Effector CD4-positive, alpha-beta T cell (primary cell): ENCODE results near the gene CDKL1.
"Not testable (repeated sequence)": the region's sequence is repeated elsewhere in the genome, so short reads cannot be mapped to it uniquely, and the experiment has no call there.

Experiments used
- DNase-seq: peaks from one replicate; pipeline ENCODE4 v3.0.0-alpha.2; 2020

The CDKL1 gene

DNA sequence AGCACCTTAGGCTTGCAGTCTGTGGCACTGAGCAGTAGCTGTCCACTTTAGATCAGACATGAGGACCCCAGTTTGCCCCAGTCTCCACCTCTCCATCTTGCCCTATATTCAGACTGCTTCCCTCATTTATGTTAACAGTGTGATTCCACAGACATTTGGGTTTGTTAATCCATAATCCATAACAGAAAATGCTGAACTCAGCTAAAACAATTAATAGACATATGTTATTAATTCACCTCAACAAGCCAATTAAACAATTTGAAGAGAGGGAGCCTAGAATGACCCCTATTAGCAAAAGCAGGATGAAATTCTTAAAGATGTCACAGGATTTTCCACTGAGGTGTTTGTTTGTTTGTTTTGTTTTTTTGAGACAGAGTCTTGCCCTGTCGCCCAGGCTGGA, 9.1 kb downstream of the CDKL1 start:
- no peak for DNase-seq

DNA sequence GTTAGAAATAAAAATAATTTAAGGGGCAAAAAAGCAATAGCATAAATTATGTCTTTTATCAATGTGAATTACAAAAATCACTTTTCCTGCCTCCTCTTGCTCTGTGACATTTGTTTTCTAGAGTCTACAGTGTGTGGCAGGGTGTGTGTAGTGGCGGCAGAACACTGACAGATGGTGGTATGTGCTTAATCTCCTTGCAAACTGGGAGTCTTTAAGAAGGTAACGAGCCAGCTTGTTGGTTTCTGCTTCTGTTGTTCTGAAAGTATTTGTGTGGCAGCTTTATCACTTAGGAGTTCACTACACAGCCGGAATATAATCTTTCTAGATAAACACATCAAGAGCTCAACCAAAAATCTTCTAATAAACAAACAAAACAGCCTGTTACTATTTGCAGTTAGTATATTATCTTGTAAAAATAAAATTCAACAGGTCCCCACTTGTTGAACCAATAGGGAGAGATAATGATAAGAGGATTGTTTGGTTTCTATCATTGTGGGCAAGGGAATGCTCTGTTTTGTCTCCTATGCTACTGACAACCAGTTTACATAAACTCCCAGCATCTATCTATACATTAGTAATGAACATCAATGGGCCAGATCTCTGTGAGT, 13.0 kb downstream of the CDKL1 start:
- DNase-seq, result no peak

DNA sequence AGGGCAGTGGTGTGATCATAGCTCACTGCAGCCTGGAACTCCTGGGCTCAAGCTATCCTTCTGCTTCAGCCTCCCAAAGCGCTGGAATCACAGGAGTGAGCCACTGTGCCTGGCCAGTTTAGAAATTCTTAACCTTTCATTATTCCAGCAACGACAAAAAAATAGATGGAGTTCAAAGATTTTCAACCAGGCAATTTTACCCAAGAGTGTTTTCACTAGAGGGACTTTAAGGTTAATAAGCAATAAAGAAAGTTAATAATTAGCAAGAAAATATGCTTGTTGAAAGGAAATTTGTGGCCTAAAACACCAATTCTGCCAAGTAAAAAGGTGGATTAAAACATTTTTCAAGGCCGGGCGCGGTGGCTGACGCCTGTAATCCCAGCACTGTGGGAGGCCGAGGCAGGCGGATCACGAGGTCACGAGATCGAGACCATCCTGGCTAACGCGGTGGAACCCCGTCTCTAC, 14.8 kb downstream of the CDKL1 start:
- no peak for DNase-seq

DNA sequence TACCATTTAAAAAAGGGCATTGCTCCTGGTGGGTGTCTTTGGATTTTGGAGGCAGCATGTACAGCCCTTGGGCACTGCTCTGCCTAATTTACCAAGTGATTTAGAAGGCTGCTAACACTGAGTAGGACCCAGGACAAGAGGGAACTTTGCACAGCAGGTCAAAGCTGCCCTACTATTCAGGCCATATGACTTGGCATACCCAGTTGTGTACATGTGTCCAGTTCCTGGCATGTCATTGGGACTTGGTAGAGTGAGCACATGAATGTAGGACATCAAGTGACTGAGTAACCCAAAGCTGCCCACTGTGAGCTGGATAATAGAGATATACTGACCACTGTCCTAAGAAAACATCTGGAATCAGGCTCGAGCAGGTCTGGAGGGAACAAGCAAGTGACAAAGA, 15.7 kb downstream of the CDKL1 start:
- DNase-seq, result no peak

DNA sequence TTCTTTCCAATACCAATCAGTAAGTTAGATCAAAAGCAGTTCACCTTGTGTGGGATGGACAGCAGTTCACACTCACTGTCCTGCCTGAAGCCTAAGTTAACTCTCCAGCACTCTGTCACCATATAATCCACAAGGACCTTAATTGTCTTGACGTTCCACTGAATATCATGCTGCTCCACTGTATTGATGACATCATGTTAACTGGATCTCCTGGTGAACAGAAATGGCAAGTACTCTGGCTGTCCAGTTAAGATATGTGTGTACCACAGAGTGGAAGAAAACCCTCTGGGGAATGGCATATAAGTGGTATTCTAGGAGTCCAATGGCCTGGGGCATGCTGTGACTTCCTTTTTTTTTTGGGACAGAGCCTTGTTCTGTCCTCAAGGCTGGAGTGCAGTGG, 16.2 kb downstream of the CDKL1 start:
- DNase-seq, result no peak

DNA sequence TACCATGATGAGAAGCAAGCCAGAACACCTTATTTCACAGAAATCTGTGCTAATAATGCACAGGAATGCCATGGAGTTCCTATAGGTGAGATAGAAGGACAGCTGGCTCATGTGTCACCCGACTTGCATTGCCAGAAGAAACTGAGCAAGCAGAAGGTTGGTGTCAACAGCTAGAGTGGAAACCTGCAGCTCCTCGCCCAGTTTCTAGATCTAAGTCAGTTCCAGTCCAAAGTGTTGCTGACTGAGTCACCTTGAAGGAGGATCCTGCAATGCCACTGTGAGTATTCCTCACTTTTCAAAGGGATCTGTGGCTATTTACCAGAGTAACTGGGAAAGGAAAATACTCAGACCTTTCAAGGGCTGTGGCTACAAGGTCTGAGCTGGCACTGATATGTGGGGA, 17.1 kb downstream of the CDKL1 start:
- no peak for DNase-seq

DNA sequence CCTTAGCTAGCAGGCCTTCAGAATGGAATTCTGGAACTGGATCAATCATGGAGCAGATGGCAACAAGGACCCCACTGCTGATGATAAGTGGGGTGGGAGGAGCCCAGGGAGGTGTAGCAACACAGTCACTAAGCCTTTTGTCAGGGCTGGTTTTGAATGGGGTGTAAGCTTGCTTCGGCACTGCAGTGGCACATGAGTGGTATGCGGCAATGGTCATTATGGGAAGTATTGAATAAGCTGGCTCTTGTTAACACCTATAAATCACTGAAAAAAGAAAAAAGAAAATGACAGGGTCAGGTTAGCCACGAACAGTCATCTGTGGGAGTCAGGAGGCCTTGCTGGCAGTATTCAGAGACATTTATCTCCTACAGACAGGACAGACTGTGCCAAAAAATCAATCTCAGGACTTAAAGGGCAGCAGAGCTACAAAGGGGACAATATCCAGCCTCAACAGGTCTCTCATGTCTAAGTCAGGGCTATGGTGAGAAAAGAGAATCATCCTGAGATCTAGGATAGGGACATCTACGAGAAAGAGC, 19.1 kb downstream of the CDKL1 start:
- DNase-seq, result no peak

DNA sequence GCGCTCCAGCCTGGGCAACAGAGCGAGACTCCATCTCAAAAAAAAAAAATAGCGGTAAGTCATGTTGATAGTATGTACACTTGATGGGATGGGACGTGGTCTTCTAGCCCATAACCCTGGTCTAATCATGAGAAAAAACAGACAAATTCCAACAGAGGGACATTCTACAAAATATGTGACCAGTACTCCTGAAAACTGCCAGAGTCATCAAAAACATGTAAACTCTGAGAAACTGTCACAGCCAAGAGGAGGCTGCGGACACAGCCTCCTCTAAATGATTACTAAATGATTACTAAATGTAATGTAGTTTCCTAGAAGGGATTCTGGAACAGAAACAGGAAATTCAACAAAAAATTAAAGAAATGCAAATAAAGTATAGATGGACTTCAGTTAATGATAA, 20.9 kb downstream of the CDKL1 start:
- DNase-seq, result no peak

DNA sequence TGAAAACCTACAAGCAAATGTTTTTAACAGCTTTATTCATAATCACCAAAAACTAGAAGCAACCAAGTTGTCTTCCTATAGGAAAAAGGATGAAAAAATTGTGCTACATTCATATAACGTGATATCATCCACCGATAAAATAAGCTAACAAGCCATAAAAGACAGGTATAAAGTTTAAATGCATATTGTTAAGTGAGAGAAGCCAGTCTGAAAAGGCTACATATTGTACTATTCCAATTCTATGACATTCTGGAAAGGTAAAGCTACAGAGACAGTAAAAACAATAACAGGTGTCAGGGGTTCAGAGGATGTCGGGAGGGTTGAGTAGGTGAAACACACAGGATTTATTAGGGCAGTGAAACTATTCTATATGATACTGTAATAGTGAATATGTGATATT, 22.7 kb downstream of the CDKL1 start:
- no peak for DNase-seq

DNA sequence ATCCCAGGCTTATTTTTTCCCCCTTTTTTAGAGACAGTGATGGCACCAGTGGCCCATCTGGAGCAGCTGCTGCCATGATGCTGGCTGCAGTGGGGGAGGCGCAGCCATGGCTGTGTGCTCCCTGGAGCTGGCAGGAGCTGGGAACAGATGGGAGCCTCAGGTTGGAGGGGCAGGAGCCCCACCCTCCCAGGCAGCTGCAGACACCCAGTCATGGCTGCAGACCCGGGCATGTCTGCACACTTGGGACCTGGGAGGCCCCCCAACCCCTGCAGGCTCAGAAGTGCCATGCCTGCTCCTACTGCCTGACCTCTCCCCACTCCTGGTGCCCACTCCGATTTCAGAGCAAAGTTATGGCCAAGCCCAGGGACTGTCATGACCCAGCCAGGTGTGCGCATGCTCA, 25.1 kb downstream of the CDKL1 start:
- DNase-seq, result no peak

DNA sequence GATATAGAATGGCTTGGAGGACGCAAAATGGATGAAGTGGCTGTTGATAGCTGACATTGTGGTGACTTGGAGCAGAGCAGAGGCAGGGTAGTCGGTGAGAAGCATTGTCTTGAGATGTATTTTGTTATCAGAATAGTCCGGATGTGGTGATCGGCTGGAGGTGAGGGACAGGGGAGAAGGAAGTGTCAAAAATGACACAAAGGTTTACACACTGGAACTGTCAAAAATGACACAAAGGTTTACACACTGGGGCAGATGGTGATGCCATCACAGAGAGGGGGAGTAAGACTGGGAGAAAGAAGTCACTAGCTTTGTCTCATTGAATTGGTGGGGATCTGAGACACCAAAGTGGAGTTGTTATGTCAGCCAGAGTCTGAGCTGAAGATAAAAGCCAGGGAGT, 30.1 kb downstream of the CDKL1 start:
- no peak for DNase-seq

DNA sequence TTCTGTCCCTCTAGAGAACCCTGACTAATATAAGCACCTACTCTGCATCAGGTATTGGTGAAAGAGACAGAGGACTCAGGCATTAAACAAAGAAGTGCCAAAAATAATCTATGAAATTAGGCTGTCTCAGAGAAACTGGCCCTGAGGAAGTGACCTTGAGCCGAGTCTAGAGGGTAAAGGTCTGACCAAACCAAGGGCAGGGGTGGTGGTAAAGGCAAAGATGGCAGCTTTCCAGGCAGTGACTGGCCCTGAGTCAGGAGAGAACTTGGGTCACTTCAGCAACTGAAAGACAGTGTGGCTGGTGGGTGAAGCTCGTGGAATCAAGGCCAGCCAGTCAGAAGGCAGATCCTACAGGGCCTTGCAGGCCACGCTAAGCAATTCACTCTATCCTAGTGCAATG, 30.6 kb downstream of the CDKL1 start:
- DNase-seq, result no peak

DNA sequence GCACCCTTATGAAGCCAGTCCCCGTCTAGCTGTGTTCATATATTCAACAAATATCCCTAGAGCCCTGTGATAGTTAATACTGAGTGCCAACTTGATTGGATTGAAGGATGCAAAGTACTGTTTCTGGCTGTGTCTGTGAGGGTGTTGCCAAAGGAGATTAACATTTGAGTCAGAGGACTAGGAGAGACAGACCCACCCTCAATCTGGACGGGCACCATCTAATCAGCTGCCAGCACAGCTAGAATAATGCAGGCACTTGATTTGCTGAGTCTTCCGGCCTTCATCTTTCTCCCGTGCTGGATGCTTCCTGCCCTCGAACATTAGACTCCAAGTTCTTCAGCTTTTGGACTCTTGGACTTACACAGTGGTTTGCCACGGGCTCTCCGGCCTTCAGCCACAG, 31.1 kb downstream of the CDKL1 start:
- not testable (repeated sequence) for DNase-seq

DNA sequence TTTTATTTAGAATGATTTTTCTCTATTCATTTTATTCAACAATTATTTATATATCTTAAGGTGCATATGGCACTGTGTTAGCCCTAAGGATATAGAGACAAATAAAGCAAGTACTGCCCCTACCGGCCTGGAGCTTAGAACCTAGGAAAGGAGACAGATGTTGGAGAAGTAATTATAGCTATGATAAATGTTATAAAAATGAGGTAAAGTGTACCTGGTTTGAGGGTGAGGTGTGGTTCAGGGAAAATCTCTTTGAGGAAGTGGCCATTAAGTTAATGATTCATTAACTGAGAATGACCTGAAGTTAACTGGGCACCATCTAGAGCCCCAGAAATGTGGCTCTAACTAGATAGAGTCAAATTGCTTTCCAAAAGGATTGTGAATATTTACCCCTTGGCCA, 31.9 kb downstream of the CDKL1 start:
- DNase-seq, result no peak

DNA sequence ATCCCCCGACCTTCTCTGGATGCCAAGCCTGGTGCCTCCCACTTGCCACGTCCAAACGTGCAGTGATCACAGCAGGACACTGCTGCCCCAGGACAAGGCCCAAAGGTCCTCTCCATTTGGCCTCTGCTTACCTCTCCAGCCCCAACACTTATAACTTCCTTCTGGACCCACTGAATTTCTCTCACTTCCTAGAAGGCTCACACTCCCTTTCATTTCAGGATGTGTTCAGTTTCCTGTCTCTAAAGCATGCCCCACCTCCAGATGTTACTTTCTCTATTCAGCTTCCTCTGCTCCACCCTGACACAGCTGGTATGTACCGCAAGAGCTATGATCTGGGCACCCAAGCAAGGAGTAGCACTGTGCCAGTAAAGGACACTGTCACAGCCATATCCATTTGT, 33.0 kb downstream of the CDKL1 start:
- DNase-seq, result peak; percentile 19

DNA sequence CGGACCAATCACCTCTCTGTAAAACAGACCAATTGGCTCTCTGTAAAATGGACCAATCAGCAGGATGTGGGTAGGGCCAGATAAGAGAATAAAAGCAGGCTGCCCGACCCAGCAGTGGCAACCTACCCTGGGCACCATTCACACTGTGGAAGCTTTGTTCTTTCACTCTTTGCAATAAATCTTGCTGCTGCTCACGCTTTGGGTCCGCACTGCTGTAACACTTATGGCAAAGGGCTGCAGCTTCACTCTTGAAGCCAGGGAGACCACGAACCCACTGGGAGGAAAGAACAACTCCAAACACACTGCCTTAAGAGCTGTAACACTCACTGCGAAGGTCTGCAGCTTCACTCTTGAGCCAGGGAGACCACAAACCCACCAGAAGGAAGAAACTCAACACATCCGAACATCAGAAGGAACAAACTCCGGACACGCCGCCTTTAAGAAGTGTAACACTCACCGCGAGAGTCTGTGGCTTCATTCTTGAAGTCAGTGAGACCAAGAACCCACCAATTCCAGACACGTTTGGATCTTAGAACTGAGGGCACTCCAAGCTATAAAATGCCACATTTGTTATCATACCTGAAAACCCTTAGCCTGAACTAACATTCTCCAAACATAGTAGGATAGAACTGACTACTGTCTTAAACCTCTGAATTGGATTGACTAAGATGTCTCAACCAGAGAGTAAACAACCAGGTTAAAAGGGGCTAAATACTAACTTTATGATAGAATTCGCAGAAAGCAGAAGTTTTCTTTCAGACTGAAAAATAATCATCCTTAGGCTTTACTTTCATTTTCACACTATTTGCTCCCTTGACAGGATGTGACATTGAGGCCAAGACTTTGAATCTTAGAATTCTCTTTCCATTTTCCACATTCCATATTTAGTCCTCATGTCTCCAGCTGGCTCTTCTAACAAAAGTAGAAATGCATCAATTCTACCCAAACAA, 33.6 kb downstream of the CDKL1 start:
- DNase-seq, result no peak

DNA sequence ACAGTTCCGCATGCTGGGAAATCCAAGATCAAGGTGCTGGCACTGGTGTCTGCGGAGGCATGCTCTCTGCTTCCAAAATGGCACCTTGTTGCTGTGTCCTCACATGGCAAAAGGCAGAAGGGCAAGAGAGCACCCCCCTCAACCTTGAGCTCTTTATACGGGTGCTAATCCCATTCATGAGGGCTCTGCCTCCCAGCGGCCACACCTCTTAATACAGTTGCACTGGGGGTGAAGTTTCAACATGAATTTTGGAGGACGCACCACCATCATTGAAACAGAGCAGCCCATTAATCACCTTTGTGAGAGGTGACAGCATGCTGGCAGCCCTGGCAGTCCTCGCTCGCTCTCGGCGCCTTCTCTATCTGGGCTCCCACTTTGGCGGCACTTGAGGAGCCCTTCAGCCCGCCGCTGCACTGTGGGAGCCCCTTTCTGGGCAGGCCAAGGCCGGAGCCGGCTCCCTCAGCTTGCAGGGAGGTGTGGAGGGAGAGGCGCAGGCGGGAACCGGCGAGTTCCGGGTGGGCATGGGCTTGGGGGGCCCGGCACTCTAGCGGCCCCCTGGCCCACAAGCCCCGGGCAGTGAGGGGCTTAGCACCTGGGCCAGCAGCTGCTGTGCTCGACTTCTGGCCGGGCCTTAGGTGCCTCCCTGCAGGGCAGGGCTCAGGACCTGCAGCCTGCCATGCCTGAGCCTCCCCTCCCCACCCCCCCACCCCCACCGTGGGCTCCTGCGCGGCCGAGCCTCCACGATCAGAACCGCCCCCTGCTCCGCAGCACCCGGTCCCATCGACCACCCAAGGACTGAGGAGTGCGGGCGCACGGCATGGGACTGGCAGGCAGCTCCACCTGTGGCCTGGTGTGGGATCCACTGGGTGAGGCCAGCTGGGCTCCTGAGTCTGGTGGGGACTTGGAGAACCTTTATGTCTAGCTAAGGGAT, 34.9 kb downstream of the CDKL1 start:
- not testable (repeated sequence) for DNase-seq

DNA sequence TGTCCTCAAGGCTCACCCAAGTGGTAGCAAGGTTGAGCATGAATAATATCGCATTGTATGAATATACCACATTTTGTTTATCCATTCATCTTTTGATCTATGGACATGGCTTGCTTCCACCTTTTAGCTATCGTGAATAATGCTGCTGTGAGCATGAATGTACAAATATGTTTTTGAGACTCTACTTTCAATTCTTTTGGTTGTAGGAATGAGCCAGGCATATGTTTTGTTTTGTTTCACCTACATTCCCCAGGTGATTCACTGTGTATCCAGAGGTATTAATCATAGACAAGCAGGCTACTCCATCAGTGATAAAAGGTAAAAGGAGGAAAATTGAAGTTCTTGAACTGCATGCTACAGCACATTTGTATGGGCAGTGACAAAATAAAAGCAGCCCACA, 35.8 kb downstream of the CDKL1 start:
- DNase-seq, result no peak

DNA sequence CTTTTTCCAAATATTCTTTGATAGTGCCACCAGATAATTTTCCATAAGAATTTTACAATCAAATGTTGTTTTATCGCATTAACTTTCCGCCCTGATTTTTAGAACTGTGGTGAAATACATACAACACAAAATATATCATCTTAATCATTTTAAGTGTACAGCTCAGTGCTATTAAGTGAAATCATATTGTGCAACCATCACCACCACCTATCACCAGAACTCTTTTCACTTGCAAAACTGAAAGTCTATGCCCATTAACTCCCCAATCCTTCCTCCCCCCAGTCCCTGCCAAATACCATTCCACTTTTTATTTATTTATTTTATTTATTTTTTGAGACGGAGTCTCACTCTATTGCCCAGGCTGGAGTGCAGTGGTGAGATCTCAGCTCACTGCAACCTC, 36.6 kb downstream of the CDKL1 start:
- no peak for DNase-seq

DNA sequence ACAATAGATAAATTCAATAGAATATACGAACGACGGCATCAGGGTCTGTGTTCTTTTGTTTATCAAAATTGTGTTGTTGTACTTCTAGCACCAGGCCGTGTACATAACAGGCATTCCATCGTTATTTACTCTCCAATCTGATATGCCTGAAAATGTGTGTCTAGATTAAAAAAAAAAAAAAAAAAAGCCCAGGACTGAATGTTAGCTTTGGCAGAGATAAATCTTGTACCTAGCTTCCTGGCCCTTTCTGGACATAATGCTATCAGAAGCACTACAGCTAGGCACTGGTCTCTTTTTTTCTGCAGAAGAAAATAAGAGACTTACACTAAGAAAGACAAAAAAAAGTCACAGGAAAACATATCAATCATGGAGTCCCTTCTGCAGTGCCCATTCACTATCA, 37.0 kb downstream of the CDKL1 start:
- no peak for DNase-seq

DNA sequence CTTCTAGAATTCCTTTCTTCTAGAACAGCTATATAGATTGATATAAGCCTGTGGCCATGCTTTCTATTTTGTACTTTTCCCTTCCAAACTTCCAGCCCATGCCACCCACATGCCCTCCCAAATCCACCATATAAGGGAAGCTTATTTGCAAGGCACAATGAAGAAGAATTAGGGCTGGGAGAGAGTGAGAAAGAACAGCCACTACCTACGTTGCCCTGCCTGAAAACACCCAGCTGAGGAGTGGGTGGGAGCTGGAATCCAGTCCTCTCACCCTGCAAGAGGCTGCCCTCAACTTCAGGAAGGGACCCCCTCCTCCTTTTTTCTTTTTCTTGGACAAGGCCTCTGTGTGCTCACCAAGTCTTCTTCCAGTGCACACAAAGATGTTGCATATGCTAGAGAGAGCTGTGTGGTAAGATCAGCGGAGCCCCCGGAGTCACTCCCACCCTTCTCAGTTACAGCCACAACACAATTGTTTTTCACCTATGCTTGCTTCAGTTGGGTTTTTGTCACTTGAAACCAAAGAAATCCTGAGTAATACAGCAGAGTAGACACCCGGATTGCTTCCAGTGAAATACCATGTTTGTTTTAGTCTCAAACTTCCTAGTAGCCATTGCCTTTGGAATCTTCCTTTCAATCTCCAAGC, 38.8 kb downstream of the CDKL1 start:
- DNase-seq, result no peak

DNA sequence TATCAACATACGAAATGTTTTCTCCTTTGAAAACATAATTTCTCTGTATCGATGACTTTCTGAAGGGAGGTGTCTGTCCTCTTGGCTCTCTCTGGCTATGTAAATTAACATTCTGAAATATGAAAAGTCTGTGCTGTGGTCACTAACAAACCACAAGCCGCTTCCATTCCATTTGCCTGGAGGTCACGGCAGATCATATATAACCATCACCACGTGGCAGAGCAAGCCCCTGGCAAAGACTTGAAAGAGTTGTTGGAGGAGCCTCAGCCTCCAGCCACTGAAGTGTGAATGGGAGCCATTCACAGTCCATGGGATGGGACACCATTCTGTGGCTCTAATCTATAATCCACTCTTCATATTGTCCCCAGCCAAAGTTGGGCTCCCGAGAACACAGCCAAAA, 39.6 kb downstream of the CDKL1 start:
- no peak for DNase-seq
